Breast epithelium (tissue), 4 donors: ENCODE measurements around the gene SLC22A23. TPM values are rescaled to one million over a fixed set of nuclear protein-coding genes. Genes with fewer than 3 reads are reported as not detected.

Source experiments
- DNase-seq, 2 donors: peaks; one replicate each; pipeline ENCODE4 v3.0.0-alpha.2; 2019; ENCODE audit warnings: low spot score in 2 of 2
- H3K27ac ChIP-seq, 2 donors: fragments of 200-600 bp; sonication (generic) in 1 of 2; one replicate each; pipeline ENCODE4 v1.5.1; 2016 to 2019; ENCODE audit warnings: mild to moderate bottlenecking in 1 of 2
- H3K27me3 ChIP-seq, 2 donors: fragments of 200-600 bp; sonication (generic) in 1 of 2; one replicate each; pipeline versions ENCODE4 v1.5.1 to v1.6.0; 2017 to 2019; ENCODE audit warnings: control low read depth in 1 of 2, mild to moderate bottlenecking in 1 of 2
- H3K36me3 ChIP-seq: fragments of 200-600 bp; one replicate; pipeline ENCODE4 v1.5.1; 2019
- H3K4me1 ChIP-seq, 2 donors: fragments of 200-600 bp; sonication (generic); one replicate each; pipeline ENCODE4 v1.5.1; 2016 to 2019; ENCODE audit warnings: control low read depth in 1 of 2
- H3K4me3 ChIP-seq, 3 donors: fragments of 200-600 bp; sonication (generic); 1 replicate in 2 of 3; 2 replicates in 1 of 3; pipeline ENCODE4 v1.5.1; 2016 to 2019; ENCODE audit warnings: mild to moderate bottlenecking in 3 of 3, moderate library complexity in 2 of 3
- H3K9me3 ChIP-seq, 2 donors: fragments of 200-600 bp; sonication (generic) in 1 of 2; one replicate each; pipeline ENCODE4 v1.5.1; 2016 to 2019; ENCODE audit warnings: control low read depth in 1 of 2
- CTCF ChIP-seq, 3 donors: fragments of 450-650 bp; IDR thresholded peaks; one replicate each; pipeline ENCODE4 v1.5.1; 2016 to 2017; ENCODE audit warnings: antibody characterized with exemption in 3 of 3, mild to moderate bottlenecking in 3 of 3, moderate library complexity in 3 of 3
- POLR2A ChIP-seq: fragments of 450-650 bp; IDR thresholded peaks from one replicate; pipeline ENCODE4 v1.6.1; 2016; ENCODE audit warnings: antibody characterized with exemption, mild to moderate bottlenecking, moderate library complexity
- POLR2AphosphoS5 ChIP-seq, 3 donors: sonication (generic); formaldehyde crosslinking; IDR thresholded peaks; one replicate each; pipeline ENCODE4 v1.6.1; 2017; ENCODE audit warnings: antibody characterized with exemption in 3 of 3
- intact Hi-C: fragments of 100-400 bp; cut with DNase I; formaldehyde crosslinking; loops from one replicate; pipeline ENCODE4 v1.15.1; 2023; ENCODE audit warnings: low total_unique reads
- total RNA-seq, 3 donors: library from RNA; depleted of rRNA; stranded (reverse); fragments of >200 nt; gene quantifications; one replicate each; pipeline ENCODE4 v1.1.0, GENCODE V29; 2016

Gene SLC22A23
- total RNA-seq, 3 donors from 2014 or later = 10.9 to 26.3 (median 22.9) TPM

- H3K27ac ChIP-seq = no peak overlapping the region
- TF ChIP-seq POLR2AphosphoS5 (IDR thresholded peaks at IDR 0.05) (no peak), POLR2A (no peak), CTCF (IDR thresholded peaks at IDR 0.05) (no peak)
- no peaks in the 10 kb centered on the region for H3K9me3 ChIP-seq
- no peaks in the 10 kb centered on the region for H3K4me1 ChIP-seq
- no peaks in the 10 kb centered on the region for H3K27me3 ChIP-seq
- H3K36me3 ChIP-seq = no peaks in the 10 kb centered on the region
- no peak for DNase-seq
- intact Hi-C loops = no loop called here
- H3K4me3 ChIP-seq = no peak overlapping the region
Observed at GRCh38 chr6:3347826-3348225, 109.0 kb downstream of the SLC22A23 start.

GRCh38 chr6:3347247-3347646 lies 109.6 kb downstream of the SLC22A23 start:
- Histone ChIP-seq H3K4me1 (no peaks in the 10 kb centered on the region), H3K9me3 (no peaks in the 10 kb centered on the region), H3K27me3 (no peaks in the 10 kb centered on the region), H3K27ac (no peak overlapping the region), H3K4me3 (no peak overlapping the region), H3K36me3 (no peaks in the 10 kb centered on the region)
- TF ChIP-seq CTCF (IDR thresholded peaks at IDR 0.05) (no peak), POLR2AphosphoS5 (IDR thresholded peaks at IDR 0.05) (no peak), POLR2A (no peak)
- intact Hi-C loops = no loop called here
- DNase-seq = no peak

GRCh38 chr6:3346476-3346875 lies 110.4 kb downstream of the SLC22A23 start:
- Histone ChIP-seq H3K9me3 (no peaks in the 10 kb centered on the region), H3K27ac (no peak overlapping the region), H3K4me1 (no peaks in the 10 kb centered on the region), H3K36me3 (no peaks in the 10 kb centered on the region), H3K4me3 (no peak overlapping the region), H3K27me3 (no peaks in the 10 kb centered on the region)
- TF ChIP-seq POLR2AphosphoS5 (IDR thresholded peaks at IDR 0.05) = no peak
- TF ChIP-seq POLR2A = no peak
- no peak for TF ChIP-seq CTCF (IDR thresholded peaks at IDR 0.05)
- no peak for DNase-seq
- intact Hi-C loops = no loop called here

GRCh38 chr6:3345836-3346235 lies 111.0 kb downstream of the SLC22A23 start:
- Histone ChIP-seq H3K27me3 (no peaks in the 10 kb centered on the region), H3K4me1 (no peaks in the 10 kb centered on the region), H3K27ac (no peak overlapping the region), H3K4me3 (no peak overlapping the region), H3K36me3 (no peaks in the 10 kb centered on the region), H3K9me3 (no peaks in the 10 kb centered on the region)
- DNase-seq = no peak
- intact Hi-C loops = no loop called here
- TF ChIP-seq POLR2AphosphoS5 (IDR thresholded peaks at IDR 0.05) (no peak), CTCF (IDR thresholded peaks at IDR 0.05) (no peak), POLR2A (no peak)

- H3K36me3 ChIP-seq = no peaks in the 10 kb centered on the region
- DNase-seq = no peak
- peaks cover 0 to 2% of the 10 kb centered on the region in 2 donors for H3K4me1 ChIP-seq
- H3K27me3 ChIP-seq = no peaks in the 10 kb centered on the region
- H3K4me3 ChIP-seq = no peak overlapping the region
- intact Hi-C loops = no loop called here
- H3K27ac ChIP-seq = no peak overlapping the region
- H3K9me3 ChIP-seq = no peaks in the 10 kb centered on the region
- no peak for TF ChIP-seq POLR2AphosphoS5 (IDR thresholded peaks at IDR 0.05)
- no peak for TF ChIP-seq POLR2A
- TF ChIP-seq CTCF (IDR thresholded peaks at IDR 0.05) = no peak
Observed at GRCh38 chr6:3343089-3343883, 113.6 kb downstream of the SLC22A23 start.
